IPS-NIHi7 (cell line): ENCODE data around the gene KPNA4.
A peak's percentile ranks its signal among the peaks of the same experiment; 100 is the strongest.
"Not testable (repeated sequence)": the region's sequence is repeated elsewhere in the genome, so short reads cannot be mapped to it uniquely, and the experiment has no call there.

Experiments
- DNase-seq: peaks from one replicate; pipeline ENCODE4 v3.0.0; 2012; ENCODE audit warnings: mixed read lengths; ENCODE audit errors: extremely low spot score

The KPNA4 gene

GRCh38 chr3:160569894-160570652 is 4.7 kb upstream of the KPNA4 start:
- DNase-seq, result no peak

- DNase-seq, result no peak
Observed at GRCh38 chr3:160568989-160569388, 3.6 kb upstream of the KPNA4 start.

- no peak for DNase-seq
Observed at GRCh38 chr3:160567774-160568173, 2.4 kb upstream of the KPNA4 start.

DNA sequence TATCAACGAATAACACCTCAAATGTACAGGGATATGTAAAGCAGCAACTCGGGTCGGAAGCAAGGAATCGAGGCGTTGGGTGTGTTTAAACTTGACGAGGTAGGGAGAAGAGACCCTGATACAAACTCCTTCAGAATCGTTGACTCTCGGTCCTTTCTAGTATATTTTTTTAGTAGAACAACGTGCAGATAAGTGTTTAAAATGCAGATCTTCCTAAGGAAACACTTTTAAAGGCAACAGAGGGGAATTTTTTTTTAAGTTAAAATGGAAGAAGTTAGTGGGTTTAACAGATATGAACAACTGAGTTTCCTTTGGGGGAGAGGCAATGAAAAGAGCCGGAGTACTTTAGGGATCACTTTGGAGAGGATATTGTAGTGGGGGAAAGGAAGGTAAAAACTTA is 1.1 kb upstream of the KPNA4 start:
- DNase-seq, result no peak

DNA sequence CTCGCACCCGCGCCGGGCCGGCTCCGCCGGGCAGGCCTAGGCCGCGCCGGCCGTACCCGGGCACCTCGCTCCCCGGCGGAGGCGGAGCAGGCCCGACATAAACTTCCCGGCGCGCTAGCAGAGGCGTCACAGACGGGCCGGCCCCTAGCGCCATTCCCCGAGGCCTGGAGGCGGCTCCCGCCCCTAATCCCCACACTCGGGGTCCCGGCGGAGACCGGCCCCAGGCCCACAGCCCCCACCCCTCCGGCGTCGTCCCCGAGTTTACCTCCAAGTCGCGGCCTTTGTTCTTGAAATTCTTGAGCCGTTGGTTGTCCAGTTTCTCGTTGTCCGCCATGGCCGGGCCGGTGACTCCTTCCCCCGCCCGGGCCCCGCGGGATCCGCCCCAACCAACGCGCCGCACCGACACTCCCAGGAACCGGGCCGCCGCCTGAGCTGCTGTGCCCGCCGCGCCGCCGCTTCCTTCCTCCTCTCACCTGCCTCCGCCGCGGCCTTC is 376 bp downstream of the KPNA4 start:
- DNase-seq, result peak; percentile 54

DNA sequence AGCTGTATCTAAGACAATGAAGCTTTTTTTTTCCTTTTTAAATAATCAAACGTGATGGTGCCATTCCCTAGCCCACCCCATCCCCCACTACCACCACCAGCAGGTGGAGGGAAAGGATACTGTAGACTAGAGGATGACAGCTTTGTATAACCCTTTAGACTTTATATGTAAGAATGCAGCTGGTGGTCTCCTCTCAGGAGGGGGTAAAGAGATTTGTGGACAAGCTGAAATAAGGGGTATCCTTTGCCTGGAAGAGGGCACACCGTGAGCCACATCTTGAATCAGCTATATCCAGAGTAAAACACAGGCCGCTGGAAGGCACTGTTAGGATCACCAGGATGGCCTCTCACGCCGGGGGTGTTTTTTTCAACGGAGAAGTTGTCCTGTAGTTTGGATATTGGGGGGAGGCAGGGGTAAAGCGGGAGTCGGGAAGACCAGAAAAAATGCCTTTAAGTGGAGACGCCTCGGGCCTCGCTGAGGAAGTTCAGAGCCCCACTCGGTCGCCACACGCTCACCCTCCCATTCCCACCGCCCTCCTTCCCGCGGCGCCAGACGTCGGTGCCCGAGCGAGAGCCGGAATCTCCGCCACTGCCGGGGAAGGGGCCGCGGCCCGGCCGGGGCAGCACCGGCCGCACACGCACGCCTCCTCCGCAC is 986 bp downstream of the KPNA4 start:
- no peak for DNase-seq

DNA sequence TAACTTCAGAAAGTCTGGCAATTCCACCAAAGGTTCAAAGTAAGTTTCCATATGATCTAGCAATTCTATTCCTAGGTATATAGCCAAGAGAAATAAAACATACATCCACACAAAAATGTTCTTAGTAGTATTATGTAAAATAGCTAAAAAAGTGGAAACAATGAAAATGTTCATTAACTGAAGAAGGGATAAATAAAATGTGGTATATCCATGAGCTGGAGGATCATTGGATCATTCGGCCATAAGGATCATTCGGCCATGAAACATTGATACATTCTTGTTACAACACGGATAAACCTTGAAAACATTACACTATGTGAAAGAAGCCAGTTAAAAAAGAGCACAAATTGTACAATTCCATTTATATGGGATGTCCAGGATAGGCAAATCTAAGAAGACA is 2.4 kb downstream of the KPNA4 start:
- no peak for DNase-seq

DNA sequence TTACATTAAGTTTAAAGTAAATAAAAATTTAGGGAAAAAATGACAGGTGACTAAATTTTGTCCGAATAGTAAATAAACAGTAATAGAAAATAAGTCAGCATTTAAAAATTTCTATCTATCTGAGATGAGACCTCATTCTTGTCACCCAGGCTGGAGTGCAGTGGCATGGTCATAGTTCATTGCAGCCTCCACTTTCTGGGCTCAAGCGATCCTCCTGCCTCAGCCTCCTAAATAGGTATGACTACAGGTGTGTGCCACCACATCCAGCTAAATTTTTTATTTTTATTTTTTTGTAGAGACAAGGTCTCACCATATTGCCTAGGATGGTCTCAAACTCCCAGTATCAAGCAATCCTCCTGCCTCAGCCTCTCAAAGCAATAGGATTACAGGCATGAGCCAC is 7.8 kb downstream of the KPNA4 start:
- no peak for DNase-seq

DNA sequence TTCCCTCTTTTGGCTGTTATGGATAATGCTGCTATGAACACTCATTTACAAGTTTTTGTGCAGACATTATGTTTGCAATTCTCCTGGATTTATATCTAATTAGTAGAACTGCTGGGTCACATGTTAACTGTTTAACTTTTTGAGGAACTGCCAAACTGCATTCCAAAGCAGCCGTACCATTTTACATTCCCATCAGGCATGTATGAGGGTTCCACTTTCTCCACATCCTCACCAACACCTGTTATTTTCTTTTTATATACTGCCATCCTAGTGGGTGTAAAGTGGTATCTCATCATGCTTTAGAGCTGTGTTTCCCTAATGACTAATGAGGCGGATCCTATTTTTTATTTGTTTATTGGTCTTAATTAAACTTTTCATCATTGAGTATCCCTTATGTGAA is 9.2 kb downstream of the KPNA4 start:
- DNase-seq, result no peak

DNA sequence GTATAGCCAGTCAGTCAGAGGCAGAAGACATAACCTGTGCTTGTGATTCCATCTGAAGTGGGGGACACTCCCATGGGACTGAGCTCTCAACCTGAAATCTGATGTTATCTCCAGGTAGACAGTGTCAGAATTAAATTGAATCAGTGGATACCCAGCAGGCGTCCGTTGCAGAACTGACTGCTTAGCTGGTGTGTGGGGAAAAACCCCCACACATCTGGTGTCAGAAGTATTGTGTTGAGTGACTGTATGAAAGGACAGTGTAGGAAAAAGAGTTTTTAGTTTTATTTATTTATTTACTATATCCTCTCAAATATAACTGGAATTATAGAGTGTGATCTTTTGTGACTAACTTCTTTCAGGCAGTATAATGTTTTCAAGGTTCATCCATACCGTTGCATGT is 10.4 kb downstream of the KPNA4 start:
- no peak for DNase-seq

DNA sequence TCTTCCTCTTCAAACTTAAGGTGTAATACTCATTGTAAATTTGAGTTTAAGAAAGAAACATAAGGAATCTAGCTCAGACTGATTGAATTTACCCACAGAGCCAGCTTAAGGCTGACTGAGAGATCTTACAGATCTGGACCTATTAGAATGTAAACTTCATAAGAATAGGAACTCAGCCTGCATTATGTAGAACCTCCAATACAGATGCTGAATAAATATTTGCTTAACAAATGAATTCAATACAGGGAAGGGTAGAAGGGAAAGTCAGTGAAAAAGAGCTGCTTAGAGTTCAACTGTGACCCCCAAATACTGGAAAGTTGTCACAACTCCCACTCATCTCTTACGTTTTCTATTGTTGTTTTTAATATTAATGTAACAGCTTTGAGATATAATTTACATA is 11.5 kb downstream of the KPNA4 start:
- DNase-seq, result no peak

GRCh38 chr3:160546727-160547126 is 18.6 kb downstream of the KPNA4 start:
- DNase-seq, result no peak

DNA sequence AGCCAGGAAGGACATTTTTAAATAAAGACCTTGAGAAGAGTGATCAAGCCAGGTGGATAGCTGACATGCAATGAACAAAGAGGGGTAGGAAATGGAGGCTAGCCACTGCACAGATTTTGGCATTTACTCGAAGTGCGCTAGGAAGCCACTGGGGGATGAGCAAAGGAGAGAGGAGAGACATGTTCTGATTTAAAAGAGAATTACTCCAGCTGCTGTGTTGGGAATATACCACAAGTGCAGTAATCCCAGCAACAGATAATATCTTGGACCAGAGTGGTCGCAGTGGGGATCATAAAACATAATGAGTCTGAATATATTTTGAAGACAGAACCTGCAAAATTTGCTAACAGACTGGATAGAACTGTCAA is 19.9 kb downstream of the KPNA4 start:
- DNase-seq, result no peak

DNA sequence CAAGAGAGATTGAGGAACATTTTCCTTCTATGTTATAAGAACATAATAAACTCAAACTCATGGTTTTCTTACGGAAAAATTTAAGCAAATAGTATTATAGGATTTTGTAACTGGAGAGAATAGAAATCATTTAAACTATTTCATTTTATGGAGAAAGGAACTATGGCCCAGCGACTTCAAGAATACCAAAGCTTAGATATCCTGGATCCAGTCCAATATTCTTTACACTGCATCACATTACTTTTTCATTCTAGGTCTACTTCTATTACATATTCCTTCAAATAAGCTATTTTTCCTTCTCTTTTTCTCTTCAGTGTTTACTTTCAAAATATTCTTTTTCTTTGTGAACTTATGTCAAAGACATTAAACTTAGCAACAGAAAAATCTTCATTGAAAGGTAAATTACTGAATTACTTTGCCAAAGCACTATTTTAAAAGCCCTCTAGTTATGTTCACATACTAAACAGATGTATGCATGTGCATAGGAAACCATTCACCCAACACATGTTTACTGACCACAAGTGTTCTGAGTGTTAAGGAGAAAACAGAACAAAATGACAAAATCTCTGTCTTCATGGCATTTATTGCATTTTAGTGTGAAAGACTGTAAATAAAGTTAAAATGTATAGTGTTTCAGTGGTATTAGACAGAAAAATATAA is 20.4 kb downstream of the KPNA4 start:
- no peak for DNase-seq

DNA sequence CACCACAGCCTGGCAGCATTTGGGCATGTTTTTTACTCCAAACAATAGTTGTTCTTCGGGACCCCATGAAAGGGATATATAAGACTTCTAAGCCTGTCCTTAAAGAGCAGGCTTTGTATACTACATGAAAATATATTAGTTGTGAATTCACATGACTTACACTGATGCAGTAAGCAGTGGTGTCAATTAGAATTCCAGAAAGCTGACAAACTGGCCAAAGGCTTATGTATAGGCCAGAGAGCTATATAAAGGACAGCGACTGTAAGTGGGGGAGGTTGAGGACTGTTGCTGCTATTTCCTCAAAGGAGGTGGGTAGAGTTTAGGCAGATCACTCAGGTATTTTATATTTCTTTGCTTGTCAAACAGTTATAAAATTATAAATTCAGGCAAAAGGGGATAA is 24.8 kb downstream of the KPNA4 start:
- DNase-seq, result no peak

- DNase-seq, result no peak
Observed at GRCh38 chr3:160538895-160539294, 26.5 kb downstream of the KPNA4 start.

GRCh38 chr3:160537729-160538128 is 27.6 kb downstream of the KPNA4 start:
- no peak for DNase-seq

DNA sequence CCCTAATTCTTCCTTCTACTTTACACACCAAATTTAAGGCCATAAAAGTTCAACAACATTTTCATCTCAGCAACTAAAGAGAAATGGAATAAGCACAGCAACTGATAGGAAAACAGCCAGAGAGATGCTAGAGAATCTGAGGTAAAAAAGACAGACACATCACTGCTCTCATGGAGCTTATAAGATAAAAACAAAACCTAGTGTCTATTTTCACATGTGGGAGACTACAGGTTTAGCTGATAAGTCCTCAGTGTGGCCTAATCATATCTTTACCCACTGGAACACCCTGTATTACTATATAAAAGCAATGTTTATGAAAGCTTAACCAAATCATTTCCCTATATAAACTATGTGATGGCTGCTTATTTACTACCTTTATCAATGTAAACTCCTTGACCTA is 33.0 kb downstream of the KPNA4 start:
- DNase-seq, result no peak

GRCh38 chr3:160531311-160531710 is 34.1 kb downstream of the KPNA4 start:
- DNase-seq, result no peak

DNA sequence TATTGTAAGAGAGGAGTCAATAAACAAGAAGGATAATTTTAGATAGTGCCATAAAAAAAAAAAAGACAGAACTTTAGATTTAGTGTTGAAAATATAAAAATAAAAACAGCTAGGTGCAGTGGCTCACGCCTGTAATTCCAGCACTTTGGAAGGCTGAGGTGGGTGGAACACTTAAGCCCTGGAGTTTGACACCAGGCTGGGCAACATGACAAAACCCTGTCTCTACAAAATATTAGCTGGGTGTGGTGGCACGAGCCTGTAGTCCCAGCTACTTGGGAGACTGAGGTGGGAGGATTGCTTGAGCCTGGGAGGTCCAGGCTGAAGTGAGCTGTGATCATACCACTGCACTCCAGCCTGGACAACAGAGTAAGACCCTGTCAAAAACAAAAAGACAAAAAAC is 49.0 kb downstream of the KPNA4 start:
- DNase-seq, result not testable (repeated sequence)

DNA sequence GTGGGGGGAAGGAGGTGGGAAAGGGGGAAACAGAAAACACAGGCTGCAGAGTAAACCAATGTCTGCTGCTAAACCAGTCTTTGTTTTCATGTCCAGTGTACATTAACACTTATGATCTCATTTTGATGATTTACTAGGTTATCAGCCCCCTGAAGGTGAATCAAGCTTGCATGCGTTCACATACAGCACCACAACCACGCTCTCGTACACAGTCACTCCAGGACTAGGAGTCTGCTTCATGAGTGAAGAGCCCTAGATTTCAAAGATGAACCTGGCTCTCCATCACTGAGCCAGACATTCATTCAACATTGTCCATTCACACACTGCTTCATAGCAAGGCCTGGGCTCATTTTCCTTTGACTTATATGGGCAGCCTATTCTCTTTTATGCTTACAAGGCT is 64.0 kb downstream of the KPNA4 start:
- DNase-seq, result no peak

- no peak for DNase-seq
Observed at GRCh38 chr3:160498202-160498601, 67.2 kb downstream of the KPNA4 start.

- DNase-seq, result no peak
Observed at GRCh38 chr3:160490166-160490565, 75.2 kb downstream of the KPNA4 start.
